Epithelial cell of proximal tubule (primary cell): ENCODE measurements around the gene RFX8. TPM values are rescaled to one million over a fixed set of nuclear protein-coding genes. Genes with fewer than 3 reads are reported as not detected.

ENCODE experiments used
- DNase-seq: peaks from one replicate; pipeline ENCODE4 v3.0.0-alpha.2; 2011; ENCODE audit warnings: low read depth
- H3K4me3 ChIP-seq: 2 replicates; pipeline ENCODE4 v1.5.1; 2011; ENCODE audit warnings: low read depth, mild to moderate bottlenecking, low read length
- CTCF ChIP-seq: conservative IDR thresholded peaks from 2 replicates; pipeline ENCODE4 v1.5.1; 2012; ENCODE audit warnings: low read depth, mild to moderate bottlenecking, low read length
- total RNA-seq: library from RNA; depleted of rRNA; stranded (reverse); fragments of >200 nt; gene quantifications from 2 replicates; pipeline ENCODE4 v1.2.3, GENCODE V29; 2015

RFX8 gene
- total RNA-seq, 1 donor from 2014 or later: not detected

GRCh38 chr2:101486258-101486701, 11.4 kb upstream of the RFX8 start:
- TF ChIP-seq CTCF: no peak
- DNase-seq: no peak
- no peak overlapping the region for H3K4me3 ChIP-seq

- DNase-seq: no peak
- TF ChIP-seq CTCF: no peak
- H3K4me3 ChIP-seq: no peak overlapping the region
Measured at GRCh38 chr2:101485856-101486255, 10.9 kb upstream of the RFX8 start.

- H3K4me3 ChIP-seq: no peak overlapping the region
- TF ChIP-seq CTCF: no peak
- no peak for DNase-seq
Measured at GRCh38 chr2:101480764-101481163, 5.9 kb upstream of the RFX8 start.

GRCh38 chr2:101479810-101480209, 4.9 kb upstream of the RFX8 start:
- no peak for TF ChIP-seq CTCF
- no peak for DNase-seq
- H3K4me3 ChIP-seq: no peak overlapping the region

GRCh38 chr2:101479328-101479727, 4.4 kb upstream of the RFX8 start:
- no peak for DNase-seq
- no peak overlapping the region for H3K4me3 ChIP-seq
- no peak for TF ChIP-seq CTCF

GRCh38 chr2:101478181-101479001, 3.5 kb upstream of the RFX8 start:
- no peak for DNase-seq
- H3K4me3 ChIP-seq: no peak overlapping the region
- no peak for TF ChIP-seq CTCF

GRCh38 chr2:101477556-101477955, 2.6 kb upstream of the RFX8 start:
- no peak overlapping the region for H3K4me3 ChIP-seq
- no peak for TF ChIP-seq CTCF
- no peak for DNase-seq
